Spleen (tissue), 7 donors: ENCODE measurements around the gene NAALADL2.

Experiments
- POLR2A ChIP-seq, 3 donors: fragments of 450-650 bp; IDR thresholded peaks; one replicate each; pipeline ENCODE4 v1.5.1; 2017; ENCODE audit warnings: antibody characterized with exemption in 3 of 3, mild to moderate bottlenecking in 1 of 3
- POLR2AphosphoS5 ChIP-seq, 3 donors: sonication (generic); formaldehyde crosslinking; IDR thresholded peaks; one replicate each; pipeline ENCODE4 v1.5.1; 2017; ENCODE audit warnings: antibody characterized with exemption in 3 of 3
- TF ChIP-seq, protein P1 (sequence below), 11 experiments: fragments of 200-600 bp in 7 of 11; fragments of 450-650 bp in 4 of 11; sonication (generic) in 4 of 11; IDR thresholded peaks in 8 of 11; conservative IDR thresholded peaks in 3 of 11; 1 replicate in 7 of 11; 2 replicates in 4 of 11; pipeline versions ENCODE4 v1.4.0 to v1.8.0; 2016 to 2021; ENCODE audit warnings: antibody characterized with exemption in 11 of 11, inconsistent platforms in 4 of 11, mild to moderate bottlenecking in 1 of 11
- donor health status: DM: no; HTN: no; CAD: no; lungs with moderate emphysema.
- donor health status: DM: no; HTN: no; CAD: no.
- donor health status: DM: no; HTN: no; CAD: no.

DNA sequence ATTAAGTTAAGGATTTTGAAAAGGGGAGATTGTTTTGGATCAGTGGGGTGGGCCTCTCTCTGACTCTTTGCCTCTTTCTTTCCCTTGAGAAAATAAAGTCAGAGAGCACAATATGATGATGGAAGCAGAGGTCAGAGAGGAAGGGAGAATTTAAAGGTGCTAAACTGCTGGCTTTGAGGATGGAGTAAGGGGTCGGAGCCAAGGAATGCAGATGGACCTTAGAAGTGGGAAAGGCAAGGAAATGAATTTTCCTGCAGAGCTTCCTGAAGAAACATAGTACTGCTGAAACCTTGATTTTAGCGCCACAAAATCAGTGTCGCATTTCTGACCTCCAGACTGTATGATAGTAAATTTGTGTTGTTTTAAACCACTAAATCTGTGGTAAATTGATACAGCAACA lies 317.4 kb downstream of the NAALADL2 start:
- TF ChIP-seq, protein P1, sequence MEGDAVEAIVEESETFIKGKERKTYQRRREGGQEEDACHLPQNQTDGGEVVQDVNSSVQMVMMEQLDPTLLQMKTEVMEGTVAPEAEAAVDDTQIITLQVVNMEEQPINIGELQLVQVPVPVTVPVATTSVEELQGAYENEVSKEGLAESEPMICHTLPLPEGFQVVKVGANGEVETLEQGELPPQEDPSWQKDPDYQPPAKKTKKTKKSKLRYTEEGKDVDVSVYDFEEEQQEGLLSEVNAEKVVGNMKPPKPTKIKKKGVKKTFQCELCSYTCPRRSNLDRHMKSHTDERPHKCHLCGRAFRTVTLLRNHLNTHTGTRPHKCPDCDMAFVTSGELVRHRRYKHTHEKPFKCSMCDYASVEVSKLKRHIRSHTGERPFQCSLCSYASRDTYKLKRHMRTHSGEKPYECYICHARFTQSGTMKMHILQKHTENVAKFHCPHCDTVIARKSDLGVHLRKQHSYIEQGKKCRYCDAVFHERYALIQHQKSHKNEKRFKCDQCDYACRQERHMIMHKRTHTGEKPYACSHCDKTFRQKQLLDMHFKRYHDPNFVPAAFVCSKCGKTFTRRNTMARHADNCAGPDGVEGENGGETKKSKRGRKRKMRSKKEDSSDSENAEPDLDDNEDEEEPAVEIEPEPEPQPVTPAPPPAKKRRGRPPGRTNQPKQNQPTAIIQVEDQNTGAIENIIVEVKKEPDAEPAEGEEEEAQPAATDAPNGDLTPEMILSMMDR (IDR thresholded peaks at IDR 0.05 in 8 of 11, conservative IDR thresholded peaks at IDR 0.05 in 3 of 11) = no peak
- TF ChIP-seq POLR2A (IDR thresholded peaks at IDR 0.05) = no peak
- TF ChIP-seq POLR2AphosphoS5 (IDR thresholded peaks at IDR 0.05) = no peak
